Activated naive CD8-positive, alpha-beta T cell treated with anti-CD3 and anti-CD28 coated beads for 36 hours (primary cell): ENCODE results near the gene ZNF605. TPM values are rescaled to one million over a fixed set of nuclear protein-coding genes. Genes with fewer than 3 reads are reported as not detected.
"Not testable (repeated sequence)": the region's sequence is repeated elsewhere in the genome, so short reads cannot be mapped to it uniquely, and the experiment has no call there.

Source experiments
- DNase-seq: peaks from one replicate; pipeline ENCODE4 v3.0.0; 2021
- H3K27ac Mint-ChIP-seq: one replicate; pipeline ENCODE4 v1.8.0; 2022; ENCODE audit warnings: mild to moderate bottlenecking, moderate library complexity, mixed read lengths
- H3K27me3 Mint-ChIP-seq: one replicate; pipeline ENCODE4 v1.8.0; 2022; ENCODE audit warnings: mild to moderate bottlenecking, mixed read lengths
- H3K36me3 Mint-ChIP-seq: one replicate; pipeline ENCODE4 v1.8.0; 2021; ENCODE audit warnings: mild to moderate bottlenecking, mixed read lengths
- H3K4me1 Mint-ChIP-seq: one replicate; pipeline ENCODE4 v1.8.0; 2021; ENCODE audit warnings: mixed read lengths
- H3K4me3 Mint-ChIP-seq: one replicate; pipeline ENCODE4 v1.8.0; 2022; ENCODE audit warnings: mild to moderate bottlenecking, moderate library complexity, mixed read lengths
- H3K9me3 Mint-ChIP-seq: one replicate; pipeline ENCODE4 v1.8.0; 2022; ENCODE audit warnings: mixed read lengths
- total RNA-seq, 2 experiments: library from RNA; stranded (reverse); gene quantifications; one replicate each; pipeline ENCODE4 v1.2.3, GENCODE V29; 2021

The ZNF605 gene
- 1 to 10 TPM; 4.2 to 5.1 TPM for total RNA-seq

GRCh38 chr12:132956011-132956788 is at the start of gene ZNF605:
Gene ZNF605 (minus strand): TSS chr12:132956306. CDS start chr12:132945635, 10,671 bp downstream.
- Mint-ChIP-seq H3K36me3 (peaks cover 33% of the 10 kb centered on the region), H3K27ac (peak within 1 kb of the TSS; percentile 80), H3K9me3 (peaks cover 19% of the 10 kb centered on the region), H3K4me1 (peaks cover 12% of the 10 kb centered on the region), H3K4me3 (peak within 1 kb of the TSS; percentile 86), H3K27me3 (no peaks in the 10 kb centered on the region)
- DNase-seq, result peak; percentile 88

DNA sequence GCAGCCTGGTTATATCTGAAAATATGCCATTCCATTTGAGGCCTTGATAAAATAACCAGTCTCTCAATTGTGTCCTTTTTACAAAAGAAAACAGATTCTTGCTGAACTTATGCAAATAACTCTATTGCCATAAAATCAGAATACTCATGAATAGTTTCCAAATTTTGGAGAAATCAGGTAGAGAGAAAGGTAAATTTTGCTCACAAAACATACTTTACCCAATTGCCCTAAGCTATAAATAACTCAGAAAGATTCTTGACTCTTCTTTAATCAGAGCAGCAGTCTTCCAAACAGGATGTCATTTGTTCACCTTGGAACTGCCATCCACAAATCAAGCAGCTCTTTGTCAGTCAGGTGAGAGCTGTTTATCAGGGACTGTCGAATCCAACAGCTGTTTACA is 42.6 kb upstream of the ZNF605 start:
- Mint-ChIP-seq H3K36me3 (peaks cover 94% of the 10 kb centered on the region), H3K4me1 (peaks cover 1% of the 10 kb centered on the region), H3K9me3 (peaks cover 50% of the 10 kb centered on the region), H3K4me3 (no peak overlapping the region), H3K27me3 (no peaks in the 10 kb centered on the region), H3K27ac (no peak overlapping the region)
- DNase-seq, result no peak

DNA sequence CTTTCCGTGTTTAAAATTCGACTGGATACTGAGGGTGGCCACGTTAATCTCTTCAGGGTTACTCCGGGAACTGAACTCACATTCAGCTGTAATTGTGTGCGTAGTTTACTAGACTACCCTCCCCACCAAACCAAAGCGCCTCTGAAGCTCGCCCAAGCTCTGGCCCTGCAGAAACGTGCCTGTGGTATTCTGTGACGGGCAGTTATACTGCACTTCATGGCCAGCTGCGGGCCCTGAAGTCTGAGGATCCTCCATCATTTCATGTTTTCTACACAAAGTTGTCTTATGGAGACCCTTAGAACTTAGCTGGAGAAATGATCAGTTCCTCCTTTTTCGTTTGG is 30.7 kb upstream of the ZNF605 start:
- no peak for DNase-seq
- Mint-ChIP-seq H3K27me3 (peaks cover 4% of the 10 kb centered on the region), H3K9me3 (peaks cover 34% of the 10 kb centered on the region), H3K4me3 (peak overlapping the region; percentile 81), H3K27ac (peak overlapping the region; percentile 94), H3K36me3 (peaks cover 56% of the 10 kb centered on the region), H3K4me1 (peaks cover 20% of the 10 kb centered on the region)

DNA sequence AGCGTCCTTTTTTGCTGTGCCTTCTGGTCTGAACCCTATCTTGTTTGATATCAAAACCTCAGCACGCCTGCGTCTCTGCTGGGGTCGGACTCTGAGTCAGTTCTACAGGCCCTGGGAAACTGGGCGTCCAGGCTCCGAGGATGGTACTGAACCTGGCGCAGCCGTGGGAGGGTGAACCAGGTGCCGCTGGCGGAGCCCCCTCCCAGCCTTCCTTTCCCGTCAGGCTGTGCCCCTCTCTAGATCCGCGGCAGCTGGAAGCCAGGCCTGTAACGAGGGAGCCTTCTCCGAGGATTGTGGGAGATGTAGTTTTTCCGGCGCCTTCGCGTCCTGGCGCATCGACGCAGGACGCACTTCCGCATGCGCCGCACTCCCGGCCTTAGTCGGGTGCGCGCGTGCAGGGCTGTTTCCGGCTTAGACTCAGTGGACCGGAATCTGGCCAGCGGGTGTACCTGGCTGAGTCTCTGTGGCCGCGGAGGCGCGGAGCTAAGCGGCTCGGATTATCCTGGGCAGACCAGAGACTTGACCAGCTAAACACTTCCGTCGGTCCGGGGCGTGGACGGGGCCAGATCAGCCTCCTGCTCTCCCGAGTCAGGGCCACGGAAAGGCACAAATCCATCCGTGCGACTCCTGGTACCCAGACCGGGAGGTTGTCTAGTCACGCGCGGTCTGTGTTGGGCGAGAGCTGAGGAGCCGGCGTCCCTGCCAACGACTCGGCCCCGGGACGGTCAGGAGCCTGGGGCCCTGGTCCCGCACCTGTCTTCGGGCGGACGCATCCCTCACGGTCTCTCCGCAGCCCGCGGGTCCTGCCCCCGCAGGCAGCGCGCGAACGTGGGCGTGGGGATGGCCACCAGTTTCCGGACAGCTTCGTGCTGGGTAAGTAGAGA is 30.1 kb upstream of the ZNF605 start, which contains the start of gene ZNF26:
Gene ZNF26 (plus strand): TSS at position 367 of the 884 bp plus-strand sequence. CDS start 474 bp downstream, at position 841.
- Mint-ChIP-seq H3K27ac (peak within 1 kb of the TSS; percentile 94), H3K27me3 (peaks cover 4% of the 10 kb centered on the region), H3K36me3 (peaks cover 49% of the 10 kb centered on the region), H3K4me1 (peaks cover 20% of the 10 kb centered on the region), H3K4me3 (peak within 1 kb of the TSS; percentile 81), H3K9me3 (peaks cover 34% of the 10 kb centered on the region)
- peak; percentile 88 for DNase-seq

DNA sequence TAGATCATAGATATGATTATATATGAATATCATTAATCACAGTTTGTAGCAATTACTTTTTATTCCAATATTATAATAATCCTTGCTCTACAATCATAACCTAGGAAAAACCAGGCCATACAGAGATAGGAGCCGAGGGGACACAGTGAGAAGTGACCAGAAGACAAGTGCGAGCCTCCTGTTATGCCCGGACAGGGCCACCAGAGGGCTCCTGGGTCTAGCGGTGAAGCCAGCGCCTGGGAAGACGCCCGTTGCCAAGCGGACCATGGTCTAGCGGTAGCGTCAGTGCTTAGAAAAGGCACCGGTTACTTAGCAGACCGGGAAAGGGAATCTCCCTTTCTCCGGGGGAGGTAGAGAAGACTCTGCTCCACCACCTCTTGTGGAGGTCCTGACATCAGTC is 20.8 kb upstream of the ZNF605 start:
- peak; percentile 52 for DNase-seq
- not testable (repeated sequence) for H3K27ac Mint-ChIP-seq, H3K4me1 Mint-ChIP-seq, H3K4me3 Mint-ChIP-seq, H3K36me3 Mint-ChIP-seq
- Mint-ChIP-seq H3K9me3 (peaks cover 22% of the 10 kb centered on the region), H3K27me3 (peaks cover 21% of the 10 kb centered on the region)

DNA sequence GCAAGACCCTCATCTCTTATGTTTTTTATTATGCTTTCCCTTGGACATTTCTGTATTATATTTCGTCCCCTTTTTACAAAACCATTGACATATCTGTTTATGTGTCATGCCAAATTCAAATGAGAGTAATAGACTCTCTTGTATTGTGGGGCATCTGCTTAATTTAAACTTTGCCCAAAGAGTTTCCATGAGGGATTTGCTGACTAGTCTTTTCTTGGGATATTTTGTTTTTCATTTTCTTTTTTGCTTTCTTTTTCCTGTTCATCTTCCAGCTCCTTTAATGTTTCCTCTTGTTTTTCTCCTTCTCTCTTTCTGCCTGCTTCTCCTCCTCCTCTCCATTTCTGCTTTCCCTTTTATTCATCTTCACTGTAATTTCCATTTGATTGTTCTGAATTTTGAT is 16.3 kb upstream of the ZNF605 start:
- no peak overlapping the region for H3K4me3 Mint-ChIP-seq
- peaks cover 3% of the 10 kb centered on the region for H3K36me3 Mint-ChIP-seq
- no peak overlapping the region for H3K27ac Mint-ChIP-seq
- no peaks in the 10 kb centered on the region for H3K4me1 Mint-ChIP-seq
- H3K9me3 Mint-ChIP-seq, result peaks cover 16% of the 10 kb centered on the region
- no peak for DNase-seq
- peaks cover 6% of the 10 kb centered on the region for H3K27me3 Mint-ChIP-seq

DNA sequence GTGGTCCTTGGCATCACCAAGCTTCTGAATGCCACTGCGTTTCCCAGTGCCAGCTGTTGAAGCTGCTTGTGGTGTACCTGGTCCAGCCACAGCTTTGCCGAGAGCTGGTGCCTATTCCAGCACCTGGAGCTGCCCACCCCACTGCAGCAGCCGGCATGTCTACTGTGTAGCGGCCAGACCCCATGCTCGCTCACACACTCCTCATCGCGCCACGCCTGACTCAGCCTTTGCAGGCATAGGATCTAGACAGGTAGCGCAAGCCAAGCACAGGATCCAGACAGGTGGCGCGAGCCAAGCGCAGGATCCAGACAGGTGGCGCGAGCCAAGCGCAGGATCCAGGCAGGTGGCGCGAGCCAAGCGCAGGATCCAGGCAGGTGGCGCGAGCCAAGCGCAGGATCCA is 11.6 kb upstream of the ZNF605 start:
- peaks cover 23% of the 10 kb centered on the region for H3K9me3 Mint-ChIP-seq
- peaks cover 21% of the 10 kb centered on the region for H3K36me3 Mint-ChIP-seq
- H3K4me3 Mint-ChIP-seq, result no peak overlapping the region
- H3K27ac Mint-ChIP-seq, result no peak overlapping the region
- H3K4me1 Mint-ChIP-seq, result no peaks in the 10 kb centered on the region
- no peak for DNase-seq
- no peaks in the 10 kb centered on the region for H3K27me3 Mint-ChIP-seq

GRCh38 chr12:132966676-132967415 is 10.7 kb upstream of the ZNF605 start:
- Mint-ChIP-seq H3K27ac (no peak overlapping the region), H3K36me3 (peaks cover 24% of the 10 kb centered on the region), H3K9me3 (peaks cover 20% of the 10 kb centered on the region), H3K4me3 (no peak overlapping the region), H3K4me1 (no peaks in the 10 kb centered on the region), H3K27me3 (no peaks in the 10 kb centered on the region)
- DNase-seq, result no peak

DNA sequence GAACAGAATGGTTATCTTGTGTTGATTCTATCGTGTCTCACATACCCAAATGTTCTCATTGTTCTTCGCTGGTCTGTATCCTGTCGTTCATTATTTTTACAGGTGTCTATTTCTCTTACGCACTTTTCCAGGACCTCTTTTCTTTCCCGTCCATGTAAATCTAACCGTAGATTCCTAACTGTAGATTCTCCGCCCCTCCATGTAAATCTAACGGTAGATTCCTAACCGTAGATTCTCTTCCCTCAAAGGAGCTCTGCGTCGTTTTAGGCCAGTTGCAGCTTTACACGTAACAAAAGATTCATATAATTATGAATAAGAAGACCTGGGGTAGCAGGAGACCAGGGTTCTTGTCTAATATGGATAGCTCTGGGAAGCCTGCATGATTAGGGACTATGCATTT is 9.7 kb upstream of the ZNF605 start:
- Mint-ChIP-seq H3K4me3 (no peak overlapping the region), H3K9me3 (peaks cover 20% of the 10 kb centered on the region), H3K27ac (no peak overlapping the region), H3K36me3 (peaks cover 29% of the 10 kb centered on the region), H3K4me1 (no peaks in the 10 kb centered on the region), H3K27me3 (no peaks in the 10 kb centered on the region)
- DNase-seq, result no peak

DNA sequence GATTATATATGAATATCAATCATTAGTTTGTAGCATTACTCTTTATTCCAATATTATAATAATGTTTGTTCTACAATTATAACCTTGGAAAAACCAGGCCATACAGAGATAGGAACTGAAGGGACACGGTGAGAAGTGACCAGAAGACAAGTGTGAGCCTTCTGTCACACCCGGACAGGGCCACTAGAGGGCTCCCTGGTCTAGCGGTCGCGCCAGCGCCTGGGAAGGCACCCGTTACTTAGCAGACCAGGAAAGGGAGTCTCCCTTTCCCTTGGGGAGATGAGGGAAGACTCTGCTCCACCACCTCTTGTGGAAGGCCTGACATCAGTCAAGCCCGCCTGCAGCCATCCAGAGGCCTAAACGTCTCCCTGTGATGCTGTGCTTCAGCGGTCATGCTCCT is 7.8 kb upstream of the ZNF605 start:
- Mint-ChIP-seq H3K36me3 (peaks cover 36% of the 10 kb centered on the region), H3K9me3 (peaks cover 18% of the 10 kb centered on the region)
- H3K4me3 Mint-ChIP-seq, H3K4me1 Mint-ChIP-seq, H3K27me3 Mint-ChIP-seq, DNase-seq, H3K27ac Mint-ChIP-seq: not testable (repeated sequence)

DNA sequence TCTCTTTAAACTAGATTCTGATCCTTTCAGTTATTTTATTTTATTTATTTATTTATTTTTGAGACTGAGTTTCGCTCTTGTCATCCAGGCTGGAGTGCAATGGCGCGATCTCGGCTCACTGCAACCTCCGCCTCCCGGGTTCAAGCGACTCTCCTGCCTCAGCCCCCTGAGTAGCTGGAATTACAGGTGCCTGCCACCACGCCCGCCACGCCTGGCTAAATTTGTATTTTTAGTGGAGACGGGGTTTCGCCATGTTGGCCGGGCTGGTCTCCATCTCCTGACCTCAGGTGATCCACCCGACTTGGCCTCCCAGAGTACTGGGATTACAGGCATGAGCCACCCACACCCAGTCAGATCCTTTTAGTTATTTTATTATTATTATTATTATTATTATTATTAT is 5.7 kb upstream of the ZNF605 start:
- not testable (repeated sequence) for H3K27me3 Mint-ChIP-seq, H3K4me3 Mint-ChIP-seq, DNase-seq, H3K27ac Mint-ChIP-seq, H3K4me1 Mint-ChIP-seq
- Mint-ChIP-seq H3K9me3 (peaks cover 16% of the 10 kb centered on the region), H3K36me3 (peaks cover 41% of the 10 kb centered on the region)

GRCh38 chr12:132955094-132956010 is 754 bp downstream of the ZNF605 start:
- Mint-ChIP-seq H3K36me3 (peaks cover 32% of the 10 kb centered on the region), H3K9me3 (peaks cover 19% of the 10 kb centered on the region), H3K27ac (peak overlapping the region; percentile 80), H3K4me1 (peaks cover 12% of the 10 kb centered on the region), H3K27me3 (no peaks in the 10 kb centered on the region), H3K4me3 (peak overlapping the region; percentile 82)
- peak; percentile 39 for DNase-seq

DNA sequence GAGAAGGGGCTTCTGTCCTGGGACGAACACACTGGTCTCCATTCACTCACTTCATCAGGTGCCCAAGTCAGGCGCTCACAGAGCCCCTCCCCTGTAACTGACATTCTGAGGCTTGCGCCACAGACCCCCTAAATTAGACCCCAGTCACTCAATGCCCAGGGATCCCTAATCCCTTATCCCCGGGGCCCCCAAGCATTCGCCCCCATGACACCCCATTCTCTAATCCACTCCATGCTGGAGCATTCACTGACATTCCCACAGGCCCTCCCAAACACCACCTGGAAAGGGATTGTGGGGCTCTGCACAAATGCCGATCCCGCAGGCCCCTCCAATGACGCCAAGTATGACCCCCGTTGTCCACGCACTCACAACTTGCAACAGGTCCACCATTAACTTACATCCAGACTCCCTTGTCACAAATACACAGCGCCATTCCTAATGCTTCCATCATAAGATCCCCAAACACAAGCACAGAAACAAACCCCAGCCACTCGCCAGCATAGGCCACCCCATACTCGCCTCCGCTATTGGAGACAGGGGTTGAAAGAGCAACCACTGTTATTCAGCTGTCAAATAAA is 1.5 kb downstream of the ZNF605 start:
- no peak for DNase-seq
- Mint-ChIP-seq H3K4me3 (peak overlapping the region; percentile 82), H3K27ac (no peak overlapping the region), H3K27me3 (no peaks in the 10 kb centered on the region), H3K9me3 (peaks cover 18% of the 10 kb centered on the region), H3K36me3 (peaks cover 29% of the 10 kb centered on the region), H3K4me1 (peaks cover 12% of the 10 kb centered on the region)

DNA sequence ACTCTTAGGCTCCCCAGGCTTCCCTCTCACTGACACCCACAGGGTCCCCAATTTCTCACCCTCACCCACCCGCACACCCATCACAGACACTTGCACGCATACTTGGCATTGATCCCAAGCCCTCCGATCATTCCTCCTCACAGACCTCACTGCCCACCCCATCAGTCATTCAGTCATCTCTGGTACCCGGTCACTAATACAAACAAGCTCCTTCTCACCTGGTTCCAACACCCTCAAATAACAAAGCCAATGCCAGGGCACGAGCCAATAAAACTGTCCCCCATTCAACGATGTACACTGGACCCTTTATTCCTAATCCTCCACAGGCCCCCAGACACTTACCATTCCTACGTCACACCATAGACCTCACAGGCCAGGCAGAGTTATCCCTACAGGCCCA is 2.3 kb downstream of the ZNF605 start:
- Mint-ChIP-seq H3K9me3 (peaks cover 19% of the 10 kb centered on the region), H3K4me1 (peaks cover 12% of the 10 kb centered on the region), H3K4me3 (no peak overlapping the region), H3K36me3 (peaks cover 26% of the 10 kb centered on the region), H3K27ac (no peak overlapping the region), H3K27me3 (no peaks in the 10 kb centered on the region)
- no peak for DNase-seq
